ENCODE results near the gene PRDM2.

Gene PRDM2

DNA sequence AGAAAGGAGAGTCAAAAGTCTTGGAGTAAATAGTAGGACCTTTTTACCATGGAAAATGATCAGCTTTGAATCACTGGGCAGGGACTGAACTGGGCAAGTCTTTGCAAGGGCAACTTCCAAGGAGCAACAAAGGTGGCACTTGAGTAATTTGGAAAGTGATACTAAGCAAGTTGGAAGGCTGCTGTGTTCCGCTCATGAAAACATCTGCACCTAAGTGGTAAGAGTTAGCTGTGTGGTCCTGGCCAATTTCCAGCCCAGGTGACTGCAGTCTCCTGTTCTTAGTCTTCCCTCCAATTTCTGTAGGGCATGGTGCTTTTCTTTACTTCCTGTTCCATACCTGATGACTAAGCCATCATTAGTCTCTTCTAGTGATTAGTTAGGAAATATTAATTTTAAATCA is 35.5 kb upstream of the PRDM2 start:
- POLR2A ChIA-PET (ENCODE audit: low non-redundant PET) = no interaction called here
- peak; percentile 44 for DNase-seq (ENCODE audit: low spot score)
- H3K27ac ChIP-seq = peak overlapping the region; percentile 69
- TF ChIP-seq, protein P1, sequence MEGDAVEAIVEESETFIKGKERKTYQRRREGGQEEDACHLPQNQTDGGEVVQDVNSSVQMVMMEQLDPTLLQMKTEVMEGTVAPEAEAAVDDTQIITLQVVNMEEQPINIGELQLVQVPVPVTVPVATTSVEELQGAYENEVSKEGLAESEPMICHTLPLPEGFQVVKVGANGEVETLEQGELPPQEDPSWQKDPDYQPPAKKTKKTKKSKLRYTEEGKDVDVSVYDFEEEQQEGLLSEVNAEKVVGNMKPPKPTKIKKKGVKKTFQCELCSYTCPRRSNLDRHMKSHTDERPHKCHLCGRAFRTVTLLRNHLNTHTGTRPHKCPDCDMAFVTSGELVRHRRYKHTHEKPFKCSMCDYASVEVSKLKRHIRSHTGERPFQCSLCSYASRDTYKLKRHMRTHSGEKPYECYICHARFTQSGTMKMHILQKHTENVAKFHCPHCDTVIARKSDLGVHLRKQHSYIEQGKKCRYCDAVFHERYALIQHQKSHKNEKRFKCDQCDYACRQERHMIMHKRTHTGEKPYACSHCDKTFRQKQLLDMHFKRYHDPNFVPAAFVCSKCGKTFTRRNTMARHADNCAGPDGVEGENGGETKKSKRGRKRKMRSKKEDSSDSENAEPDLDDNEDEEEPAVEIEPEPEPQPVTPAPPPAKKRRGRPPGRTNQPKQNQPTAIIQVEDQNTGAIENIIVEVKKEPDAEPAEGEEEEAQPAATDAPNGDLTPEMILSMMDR (conservative IDR thresholded peaks at IDR 0.05; ENCODE audit: low read depth) = no peak
- CTCF ChIA-PET = interaction anchor here (0.7 to 1.2 kb wide), 2 partner anchors 9 to 164 kb away, joined by 3 read pairs; no protein-coding TSS in a partner anchor

DNA sequence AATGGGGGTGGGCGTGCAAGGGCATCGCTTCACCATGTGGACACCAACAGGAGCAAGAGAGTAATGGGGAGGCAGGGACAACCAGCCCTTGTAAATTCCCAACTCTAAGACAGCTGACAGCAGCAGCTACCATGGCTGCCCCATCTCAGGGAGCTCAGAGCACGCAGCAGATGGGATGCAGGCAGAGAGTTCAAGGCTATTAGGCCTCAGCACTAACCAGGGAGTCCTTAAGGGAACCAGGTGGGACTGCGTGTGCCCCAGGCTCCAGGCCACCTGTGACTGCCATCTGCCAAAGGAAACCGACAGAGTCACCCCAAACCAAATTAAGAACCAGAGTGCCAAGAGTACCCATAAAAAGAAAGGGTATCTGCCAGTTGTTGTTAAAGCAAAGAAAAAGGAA is 33.7 kb upstream of the PRDM2 start:
- no peak overlapping the region for H3K27ac ChIP-seq
- no peak for DNase-seq (ENCODE audit: low spot score)
- TF ChIP-seq, protein P1 (conservative IDR thresholded peaks at IDR 0.05; ENCODE audit: low read depth) = no peak
- POLR2A ChIA-PET (ENCODE audit: low non-redundant PET) = no interaction called here
- CTCF ChIA-PET = interaction anchor here (0.7 kb wide), 1 partner anchor 59 kb away, joined by 3 read pairs; no protein-coding TSS in a partner anchor

DNA sequence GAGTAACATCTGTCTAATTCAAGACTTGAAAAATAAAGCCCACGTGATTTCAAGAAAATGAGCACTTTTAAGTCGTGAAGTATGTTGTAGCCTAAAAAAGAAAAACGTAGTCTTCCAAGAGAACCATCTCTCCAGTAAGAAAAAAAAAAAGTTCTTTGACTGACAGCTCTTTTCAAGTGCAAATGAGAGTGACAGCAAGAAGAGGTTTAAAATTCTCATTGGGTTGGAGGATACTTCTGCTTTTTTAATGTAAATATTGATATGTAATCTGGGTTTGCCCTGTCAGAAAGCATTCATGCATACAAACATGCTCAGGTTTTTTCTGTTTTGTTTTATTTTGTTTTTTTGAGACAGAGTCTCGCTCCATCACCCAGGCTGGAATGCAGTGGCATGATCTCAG is 32.3 kb upstream of the PRDM2 start:
- DNase-seq (ENCODE audit: low spot score) = no peak
- TF ChIP-seq, protein P1 (conservative IDR thresholded peaks at IDR 0.05; ENCODE audit: low read depth) = no peak
- CTCF ChIA-PET = interaction anchor here (0.6 kb wide), 1 partner anchor 47 kb away, joined by 4 read pairs; no protein-coding TSS in a partner anchor
- no peak overlapping the region for H3K27ac ChIP-seq
- POLR2A ChIA-PET (ENCODE audit: low non-redundant PET) = no interaction called here

GRCh38 chr1:13674377-13674776 is 25.6 kb upstream of the PRDM2 start:
- H3K27ac ChIP-seq = no peak overlapping the region
- ChIA-PET POLR2A (ENCODE audit: low non-redundant PET) (no interaction called here), CTCF (no interaction called here)
- DNase-seq (ENCODE audit: low spot score) = no peak
- TF ChIP-seq, protein P1 (conservative IDR thresholded peaks at IDR 0.05; ENCODE audit: low read depth) = no peak

- CTCF ChIA-PET = no interaction called here
Observed at GRCh38 chr1:13675151-13675651, 24.8 kb upstream of the PRDM2 start.

GRCh38 chr1:13677896-13678295 is 22.1 kb upstream of the PRDM2 start:
- DNase-seq (ENCODE audit: low spot score) = no peak
- POLR2A ChIA-PET (ENCODE audit: low non-redundant PET) = no interaction called here
- TF ChIP-seq, protein P1 (conservative IDR thresholded peaks at IDR 0.05; ENCODE audit: low read depth) = no peak
- CTCF ChIA-PET = no interaction called here
- no peak overlapping the region for H3K27ac ChIP-seq

More at GRCh38 chr1:13675151-13675651, 24.8 kb upstream of the PRDM2 start:
- H3K27ac ChIP-seq = no peak overlapping the region
- TF ChIP-seq, protein P1 (conservative IDR thresholded peaks at IDR 0.05; ENCODE audit: low read depth) = no peak
- no peak for DNase-seq (ENCODE audit: low spot score)
- POLR2A ChIA-PET (ENCODE audit: low non-redundant PET) = no interaction called here
